HepG2 (cell line): ENCODE data around the gene DGCR6. TPM values are rescaled to one million over a fixed set of nuclear protein-coding genes. Genes with fewer than 3 reads are reported as not detected.
"Not testable (repeated sequence)": the region's sequence is repeated elsewhere in the genome, so short reads cannot be mapped to it uniquely, and the experiment has no call there.

Experiments
- ATAC-seq: fragments of 200-7000 bp; cut with Tn5 transposase; 3 replicates; pipeline ENCODE4 v1.9.1; 2020; ENCODE audit warnings: mild to moderate bottlenecking, moderate library complexity
- BruUV-seq: library from RNA; stranded (reverse); fragments of 400-500 nt; replicated peaks from 2 replicates; lab custom pipeline; 2021; lab: Mats Ljungman, UMichigan
- CTCF ChIA-PET: fragments of 300-600 bp; formaldehyde crosslinking; extraction: SDS; loops from one replicate; lab custom pipeline; 2021; ENCODE audit warnings: low total read pairs, inconsistent platforms, low intra/inter-chr PET ratio; lab: Yijun Ruan, JAX
- POLR2A ChIA-PET: fragments of 350-600 bp; sonication (Branson Sonifier 250); formaldehyde crosslinking; loops from one replicate; lab custom pipeline; 2020; ENCODE audit warnings: antibody characterized with exemption, inconsistent platforms; lab: Yijun Ruan, JAX
- DNase-seq: peaks from one replicate; pipeline ENCODE4 v3.0.0-alpha.2; 2015; ENCODE audit warnings: low spot score
- FAIRE-seq: peaks from 3 replicates; lab custom pipeline; 2011; peaks lifted over from hg19 to GRCh38; lab: Jason Lieb, UNC
- H2AFZ ChIP-seq: one replicate; pipeline ENCODE4 v1.6.1; 2011; ENCODE audit warnings: low read length, inconsistent platforms
- H3K27ac ChIP-seq: fragments of 300-600 bp; 3 replicates; pipeline ENCODE4 v1.8.0; 2011; ENCODE audit warnings: mixed run types, mild to moderate bottlenecking, mixed read lengths, low read length, inconsistent platforms; ENCODE audit not compliant: insufficient read depth; ENCODE audit errors: extremely low read length
- H3K27me3 ChIP-seq, 2 experiments: fragments of 200-600 bp in 1 of 2; 2 replicates in 1 of 2; 3 replicates in 1 of 2; pipeline versions ENCODE4 v1.6.0 to v1.8.0; 2011; ENCODE audit warnings: low read length in 2 of 2, mild to moderate bottlenecking in 2 of 2, moderate library complexity in 2 of 2, inconsistent platforms in 1 of 2; ENCODE audit not compliant: insufficient read depth in 2 of 2, control insufficient read depth in 1 of 2
- H3K36me3 ChIP-seq, 2 experiments: fragments of 200-600 bp in 1 of 2; replicated peaks in 1 of 2; 2 replicates in 1 of 2; 3 replicates in 1 of 2; pipeline versions ENCODE4 v1.5.1 to v1.8.0; 2011; ENCODE audit warnings: low read length in 2 of 2, inconsistent platforms in 1 of 2; ENCODE audit not compliant: insufficient read depth in 2 of 2, control insufficient read depth in 1 of 2
- H3K4me1 ChIP-seq: 2 replicates; pipeline ENCODE4 v1.5.1; 2012; ENCODE audit warnings: low read length, inconsistent platforms; ENCODE audit not compliant: insufficient read depth
- H3K4me2 ChIP-seq: 2 replicates; pipeline ENCODE4 v1.6.0; 2011; ENCODE audit warnings: low read depth, low read length, inconsistent platforms
- H3K4me3 ChIP-seq, 3 experiments: fragments of 200-600 bp in 1 of 3; sonication (generic), shearing (Covaris generic) in 1 of 3; replicated peaks in 1 of 3; 2 replicates each; pipeline ENCODE4 v1.5.1; 2011 to 2016; ENCODE audit warnings: low read length in 3 of 3, inconsistent platforms in 2 of 3, low read depth in 2 of 3, mild to moderate bottlenecking in 2 of 3, control low read depth in 1 of 3, mixed read lengths in 1 of 3; ENCODE audit not compliant: insufficient read depth in 1 of 3
- H3K79me2 ChIP-seq: one replicate; pipeline ENCODE4 v1.6.1; 2011; ENCODE audit warnings: low read length, inconsistent platforms; ENCODE audit not compliant: insufficient read depth
- H3K9ac ChIP-seq: 2 replicates; pipeline ENCODE4 v1.6.0; 2011; ENCODE audit warnings: mild to moderate bottlenecking, low read depth, low read length, inconsistent platforms; ENCODE audit not compliant: insufficient read depth
- H3K9me3 ChIP-seq: 2 replicates; pipeline ENCODE4 v1.5.1; 2012; ENCODE audit warnings: mild to moderate bottlenecking, low read length
- H4K20me1 ChIP-seq: 2 replicates; pipeline ENCODE4 v1.6.0; 2011; ENCODE audit warnings: inconsistent platforms, mild to moderate bottlenecking, low read length, moderate library complexity; ENCODE audit not compliant: insufficient read depth
- GMEB1 ChIP-seq: sonication (generic); formaldehyde crosslinking; IDR thresholded peaks from 2 replicates; pipeline ENCODE4 v1.5.1; 2020; ENCODE audit warnings: missing genetic modification reagents, mild to moderate bottlenecking, borderline replicate concordance
- PCBP2 ChIP-seq: fragments of 200-400 bp; formaldehyde crosslinking; optimal IDR thresholded peaks from 2 replicates; pipeline ENCODE3; 2018; ENCODE audit warnings: low read length, low read depth; ENCODE audit not compliant: poor library complexity, severe bottlenecking
- ZBTB40 ChIP-seq, 2 experiments: fragments of 450-650 bp in 1 of 2; sonication (generic) in 1 of 2; formaldehyde crosslinking in 1 of 2; IDR thresholded peaks; 2 replicates each; pipeline versions ENCODE4 v1.6.1 to v1.8.0; 2016 to 2022; ENCODE audit warnings: antibody characterized with exemption in 1 of 2, mild to moderate bottlenecking in 1 of 2, missing genetic modification reagents in 1 of 2
- WGBS: methylation state at CpG from one replicate; pipeline ENCODE4 v1.1.6; 2017; ENCODE audit warnings: low lambda C conversion rate; 5-methylcytosine and 5-hydroxymethylcytosine counted together
- in situ Hi-C: cut with HindIII; loops from 2 replicates; pipeline ENCODE4 v1.10.0; 2017; ENCODE audit warnings: low pct_unique_long_range_greater_than_20kb; ENCODE audit not compliant: extremely low pct_ligation_motif_present
- intact Hi-C: fragments of 100-400 bp; cut with micrococcal nuclease; formaldehyde crosslinking; loops from one replicate; pipeline ENCODE4 v1.10.0; 2022; ENCODE audit not compliant: unreplicated experiment
- polyA plus RNA-seq, 8 experiments: library from polyadenylated mRNA; depleted of rRNA in 3 of 8; stranded (reverse) in 7 of 8; unstranded in 1 of 8; fragments of >200 nt; fragmentation: Illumina TruSeq in 4 of 8; extraction: Trizol in 4 of 8; gene quantifications; 2 replicates each; pipeline versions ENCODE4 v1.2.1 to v1.2.3, GENCODE V29; 2011 to 2016; ENCODE audit warnings: low read depth in 4 of 8, missing spikeins in 1 of 8, mixed read lengths in 1 of 8; ENCODE audit not compliant: insufficient read depth in 1 of 8
- total RNA-seq, 5 experiments: library from RNA; depleted of rRNA; stranded (reverse); fragments of >200 nt; fragmentation: Illumina TruSeq; extraction: Trizol; gene quantifications; 2 replicates each; pipeline ENCODE4 v1.2.3, GENCODE V29; 2016; ENCODE audit warnings: low read depth in 1 of 5

DGCR6 gene
- total and polyA plus RNA-seq, 2 of the 13 experiments (the other 11 are each of a cell fraction or from before 2014, with no cell fraction given), result 0.07 TPM; not detected in 1

DNA sequence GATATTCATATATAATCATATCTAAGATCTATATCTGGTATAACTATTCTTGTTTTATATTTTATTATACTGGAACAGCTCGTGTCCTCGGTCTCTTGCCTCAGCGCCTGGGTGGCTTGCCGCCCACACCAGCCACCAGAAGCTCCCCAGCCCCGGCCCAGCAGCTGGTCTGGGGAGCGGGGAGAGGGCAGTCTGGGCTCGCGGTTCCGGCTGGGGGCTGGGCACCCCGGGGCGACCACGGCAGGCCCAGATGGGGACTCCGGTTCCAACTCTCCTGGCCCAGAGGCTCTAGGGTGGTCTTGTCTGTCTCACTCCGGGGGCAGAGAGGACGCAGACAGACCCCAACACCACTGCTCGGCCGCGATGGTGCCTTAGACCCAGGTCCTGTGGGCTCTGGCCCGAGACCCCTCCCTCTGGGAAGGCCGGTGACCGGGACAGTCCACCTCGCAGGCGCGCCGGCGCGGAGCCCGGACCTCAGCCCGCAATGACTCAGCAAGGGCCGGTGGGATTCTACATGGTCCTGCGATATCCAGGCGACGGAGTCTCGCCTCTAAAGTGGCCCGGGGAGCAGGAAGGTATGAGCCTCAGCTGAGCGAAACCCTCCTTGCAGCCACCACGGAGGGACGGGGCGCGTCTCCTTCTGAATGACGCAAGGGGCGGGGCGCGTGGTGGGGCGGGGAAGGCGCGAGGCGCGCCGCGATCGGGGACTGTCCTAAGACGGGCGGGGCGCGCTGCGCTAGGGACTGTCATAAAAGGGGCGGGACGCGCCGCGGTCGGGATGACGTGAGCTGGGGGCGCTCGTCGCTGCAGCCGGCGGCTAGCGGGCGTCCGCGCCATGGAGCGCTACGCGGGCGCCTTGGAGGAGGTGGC, at the start of gene DGCR6 (continued):
- TF ChIP-seq ZBTB40 (IDR thresholded peaks at IDR 0.05) (no peak), ZBTB40 (CRISPR knock-in tag; IDR thresholded peaks at IDR 0.05) (no peak), GMEB1 (CRISPR knock-in tag) (no peak), PCBP2 (no peak)
- TF ChIP-seq, all 625 proteins: peak for 0

DNA sequence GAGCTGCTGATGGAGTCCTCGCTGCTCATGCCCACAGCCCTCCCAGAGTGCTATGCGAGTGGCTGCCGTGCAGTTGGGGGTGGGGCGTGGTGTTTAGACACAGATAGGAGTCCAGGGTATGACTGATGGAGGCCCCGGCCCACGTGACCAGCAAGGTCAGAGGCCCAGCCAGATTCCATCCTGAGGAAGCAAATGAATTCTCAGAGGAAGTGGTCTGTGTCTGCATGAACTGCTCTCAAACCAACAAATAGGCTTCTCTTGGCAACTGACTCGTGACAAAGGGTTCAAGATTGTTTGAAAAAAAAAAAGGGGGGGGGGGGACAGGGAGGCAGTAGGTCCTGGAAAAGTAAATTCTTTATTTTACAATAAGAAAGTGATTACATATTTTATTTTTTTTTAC, 46.8 kb upstream of the DGCR6 start:
- H3K79me2 ChIP-seq, result not testable (repeated sequence)
- 1% methylated on average over 4 of the region's 7 CpGs for WGBS

More for the DNA sequence above, 46.8 kb upstream of the DGCR6 start:
- H3K4me2 ChIP-seq, H3K27me3 ChIP-seq, intact Hi-C loops, CTCF ChIA-PET, FAIRE-seq, H3K4me1 ChIP-seq, H3K9ac ChIP-seq, H3K9me3 ChIP-seq, in situ Hi-C loops, H3K4me3 ChIP-seq, H3K27ac ChIP-seq, ATAC-seq, H4K20me1 ChIP-seq, POLR2A ChIA-PET, DNase-seq, H3K36me3 ChIP-seq, BruUV-seq, H2AFZ ChIP-seq: not testable (repeated sequence)
